HG03095 (cell line): ENCODE results near the gene CRTC1.

Experiments
- ATAC-seq: cut with Tn5 transposase; IDR thresholded peaks from one replicate; pipeline ENCODE4 v1.9.1; 2021; ENCODE audit warnings: moderate library complexity; ENCODE audit not compliant: unreplicated experiment

Gene CRTC1

DNA sequence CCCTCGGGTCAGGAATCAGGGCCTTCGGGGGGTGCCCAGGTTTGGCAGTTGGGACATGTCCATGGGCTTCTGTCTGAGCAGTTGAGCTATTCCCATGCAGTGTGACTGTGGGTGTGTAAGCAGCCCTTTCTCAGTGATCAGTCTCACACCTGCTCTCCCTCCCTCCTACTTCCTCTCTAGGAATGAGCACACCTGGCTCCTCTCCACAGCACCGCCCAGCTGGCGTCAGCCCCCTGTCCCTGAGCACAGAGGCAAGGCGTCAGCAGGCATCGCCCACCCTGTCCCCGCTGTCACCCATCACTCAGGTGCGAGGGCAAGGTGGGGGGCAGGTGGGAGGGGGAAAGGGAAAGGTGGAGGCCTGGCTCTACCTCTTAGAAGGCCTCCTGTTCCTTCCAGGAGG lies 81.7 kb downstream of the CRTC1 start:
- ATAC-seq: no peak

DNA sequence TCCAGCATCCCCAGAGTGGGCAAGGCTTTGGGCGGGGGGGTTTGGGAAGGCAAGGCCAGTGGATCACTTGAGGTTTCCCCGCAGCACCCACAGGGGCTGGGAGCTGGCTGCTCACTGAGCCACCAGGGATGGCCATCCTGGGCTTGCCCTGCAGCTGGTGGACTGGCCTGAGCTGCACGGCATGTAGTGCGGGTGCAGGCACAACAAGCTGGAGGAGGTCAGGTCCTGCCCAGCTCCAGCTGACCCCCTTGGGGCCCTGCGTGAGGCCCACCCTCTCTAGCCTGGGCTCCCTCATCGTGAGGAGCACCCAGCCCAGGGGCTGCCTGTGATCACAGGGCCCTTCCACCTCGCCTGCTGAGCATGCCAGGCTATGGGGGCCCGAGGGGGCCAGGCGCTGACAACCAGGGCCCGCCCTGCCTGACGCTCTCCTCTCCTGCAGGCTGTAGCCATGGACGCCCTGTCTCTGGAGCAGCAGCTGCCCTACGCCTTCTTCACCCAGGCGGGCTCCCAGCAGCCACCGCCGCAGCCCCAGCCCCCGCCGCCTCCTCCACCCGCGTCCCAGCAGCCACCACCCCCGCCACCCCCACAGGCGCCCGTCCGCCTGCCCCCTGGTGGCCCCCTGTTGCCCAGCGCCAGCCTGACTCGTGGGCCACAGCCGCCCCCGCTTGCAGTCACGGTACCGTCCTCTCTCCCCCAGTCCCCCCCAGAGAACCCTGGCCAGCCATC lies 84.7 kb downstream of the CRTC1 start:
- ATAC-seq: no peak

DNA sequence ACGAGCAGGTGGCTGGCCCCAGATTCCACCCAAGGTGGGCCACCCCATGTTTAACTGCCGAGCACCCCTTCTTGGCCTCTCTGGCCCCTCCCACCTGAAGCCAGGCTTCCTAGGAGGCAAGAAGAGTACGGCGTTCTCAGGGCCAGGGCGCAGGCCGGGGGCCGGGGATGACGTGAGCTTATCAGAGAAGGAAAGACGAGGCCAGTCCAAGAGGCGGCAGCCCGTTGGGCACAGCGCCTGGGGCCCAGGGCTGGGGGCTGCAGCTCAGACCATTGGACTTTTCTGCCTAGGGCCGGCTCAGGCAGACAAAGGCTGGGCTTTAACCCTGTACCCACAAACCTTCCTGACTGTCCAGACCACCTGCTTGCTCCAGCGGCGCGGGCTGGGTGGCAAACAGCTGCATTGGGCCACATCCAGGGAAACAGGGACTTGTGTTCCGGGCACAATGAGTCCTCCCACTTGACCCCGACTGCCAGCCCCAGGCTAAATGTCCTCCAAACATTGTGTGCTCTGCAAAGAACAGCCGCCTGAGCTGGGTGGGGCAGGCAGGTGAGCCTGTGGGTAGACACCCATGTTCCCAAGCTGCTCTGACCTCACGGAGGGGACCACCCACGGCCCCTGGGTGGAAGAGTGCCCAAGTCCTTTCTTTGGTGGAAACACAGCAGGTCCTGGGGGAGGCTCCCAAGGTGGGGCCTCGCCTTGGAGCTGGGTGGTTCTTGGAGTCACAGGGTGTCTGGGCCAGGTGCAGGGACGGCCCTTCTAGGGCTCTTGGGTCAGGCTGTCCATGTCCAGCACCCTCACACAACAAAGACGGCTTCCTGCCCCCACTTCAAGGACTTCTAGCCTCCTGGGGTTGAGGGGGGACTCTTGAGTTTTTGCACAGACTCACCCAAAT lies 85.8 kb downstream of the CRTC1 start:
- ATAC-seq: no peak

DNA sequence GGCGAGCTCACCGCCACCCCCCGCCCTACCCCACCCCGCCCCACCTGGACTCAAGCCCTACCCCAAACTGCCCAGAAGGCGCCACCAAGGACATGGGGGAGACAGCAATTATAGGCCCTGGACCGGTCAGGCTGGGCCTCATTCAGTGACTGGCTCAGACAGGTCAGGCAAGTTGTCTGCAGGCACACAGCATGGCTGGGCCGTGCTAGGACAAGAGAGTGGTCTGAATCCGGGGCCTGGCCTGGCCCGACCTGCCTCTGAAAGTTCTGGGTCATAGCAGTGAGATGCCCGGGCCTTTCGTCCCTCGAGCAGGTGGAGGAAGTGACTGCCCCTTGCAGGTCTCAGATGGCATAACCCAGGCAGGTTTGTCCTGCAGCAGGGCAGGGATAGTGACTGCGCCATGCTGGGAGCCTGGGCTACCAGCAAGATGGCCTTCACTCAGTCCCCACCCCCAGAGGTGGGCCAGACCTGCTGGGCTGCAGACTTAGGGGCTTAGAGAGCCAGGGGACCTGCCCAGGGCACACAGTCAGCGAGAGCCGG lies 86.6 kb downstream of the CRTC1 start:
- ATAC-seq: no peak

DNA sequence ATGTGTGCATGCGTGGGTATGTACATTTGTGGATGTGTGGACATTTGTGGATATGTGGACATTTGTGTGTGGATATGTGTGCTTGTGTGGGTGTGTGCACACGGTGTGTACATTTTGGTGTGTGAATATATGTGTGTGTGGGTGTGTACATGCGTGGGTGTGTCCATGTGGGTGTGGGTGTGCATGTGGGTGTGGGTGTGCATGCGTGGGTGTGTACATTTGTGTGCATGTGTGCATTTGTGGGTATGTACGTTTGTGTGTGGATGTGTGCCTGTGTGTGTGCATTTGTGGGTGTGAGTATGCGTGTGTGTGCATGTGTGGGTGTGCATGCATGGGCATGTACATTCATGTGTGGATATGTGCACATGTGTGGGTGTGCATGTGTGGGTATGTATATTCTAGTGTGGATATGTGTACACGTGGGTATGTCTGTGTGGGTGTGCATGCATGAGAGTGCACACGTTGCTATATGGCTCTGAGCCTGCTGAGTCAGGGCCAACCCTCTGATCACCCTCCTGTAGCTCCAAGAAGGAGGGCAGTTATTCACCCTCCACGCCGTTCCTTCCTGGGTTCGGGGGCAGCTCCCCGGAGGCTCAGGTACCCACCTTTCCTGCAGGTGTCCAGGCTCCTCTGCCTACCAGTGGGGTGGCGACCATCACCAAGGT lies 87.3 kb downstream of the CRTC1 start:
- no peak for ATAC-seq

DNA sequence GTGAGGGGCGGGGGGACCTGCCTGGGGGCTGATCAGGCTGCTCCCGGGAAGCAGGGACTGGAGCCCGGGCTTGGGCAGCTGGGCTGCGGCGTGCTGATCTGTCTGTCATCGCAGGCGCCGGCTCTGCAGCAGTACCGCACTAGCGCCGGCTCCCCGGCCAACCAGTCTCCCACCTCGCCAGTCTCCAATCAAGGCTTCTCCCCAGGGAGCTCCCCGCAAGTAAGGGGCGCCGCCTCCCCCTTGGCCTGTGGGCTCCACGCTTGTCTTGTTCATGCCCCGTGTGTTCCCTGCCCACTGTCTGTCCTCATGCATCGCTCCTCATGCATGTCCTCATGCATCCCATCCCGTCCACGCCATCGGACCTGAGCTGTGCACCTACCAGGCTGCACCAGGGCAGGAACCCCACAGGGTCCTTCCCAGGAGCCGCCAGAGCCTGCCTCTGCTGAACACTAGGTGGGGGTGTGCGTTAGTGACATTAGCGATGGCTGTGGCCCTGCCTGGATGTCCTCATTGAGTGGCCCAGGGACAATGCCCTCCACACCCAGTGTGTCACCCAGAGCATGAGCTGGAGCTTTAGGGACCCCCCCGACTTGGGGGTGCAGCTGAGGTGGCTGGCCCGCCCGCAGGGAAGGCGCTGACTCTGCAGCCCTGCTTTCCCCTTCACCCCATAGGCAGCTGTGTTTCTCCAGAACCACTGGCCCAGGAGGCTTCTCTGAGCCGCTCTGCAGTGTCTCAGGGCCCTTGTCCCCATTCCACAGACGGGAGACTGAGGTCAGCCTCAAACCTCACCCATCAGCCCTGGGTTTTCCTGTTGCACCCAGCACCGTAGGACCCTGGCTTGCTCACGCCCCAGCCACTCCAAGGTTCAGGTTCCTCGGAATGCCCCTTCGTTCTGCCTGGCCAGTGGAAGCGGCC lies 88.1 kb downstream of the CRTC1 start:
- no peak for ATAC-seq

DNA sequence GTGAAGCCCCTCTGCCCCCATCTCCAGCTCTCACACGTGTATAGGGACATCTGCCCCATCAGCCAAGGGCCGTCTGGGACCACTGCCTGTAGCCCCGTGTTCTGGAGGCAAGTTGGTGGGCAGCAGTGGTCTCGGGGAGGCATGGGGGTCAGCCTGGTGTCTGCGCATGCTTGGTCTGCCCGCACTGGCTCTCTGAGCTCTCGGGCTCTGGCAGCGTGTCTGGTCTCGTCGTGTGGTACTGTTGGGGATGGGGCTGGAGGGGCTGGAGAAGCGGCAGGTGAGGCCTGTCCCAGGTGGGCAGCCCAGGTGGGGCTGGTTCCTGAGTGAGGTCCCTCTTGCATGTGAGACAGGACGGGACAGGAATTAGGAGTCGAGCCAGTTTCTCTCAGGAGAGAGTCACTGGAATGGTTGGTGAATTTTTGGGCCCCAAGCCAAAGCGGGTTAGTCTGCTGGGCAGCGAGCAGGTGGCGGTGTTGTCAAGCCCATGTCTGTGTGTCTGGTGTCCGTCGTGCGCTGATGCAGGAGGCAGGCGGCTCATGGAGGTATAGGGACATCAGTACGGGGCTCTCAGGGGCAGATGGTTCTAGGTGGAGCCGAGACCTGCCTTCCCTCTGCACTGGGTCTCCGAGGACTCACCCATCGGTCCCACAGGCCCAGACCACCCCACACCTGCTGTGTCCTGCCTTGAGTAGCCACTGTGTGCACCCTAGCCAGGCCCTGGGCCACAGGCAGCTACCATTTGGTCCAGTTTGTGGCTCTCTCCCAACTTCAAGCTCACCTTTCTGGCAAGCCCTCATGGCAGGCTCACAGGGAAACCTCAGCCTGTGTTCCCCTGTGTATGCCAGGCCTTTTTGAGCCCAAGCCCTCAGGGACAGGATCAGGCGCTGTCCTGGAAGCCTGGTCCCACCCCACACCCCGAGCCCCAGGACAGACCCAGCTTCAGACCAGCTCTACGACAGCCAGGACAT lies 89.4 kb downstream of the CRTC1 start:
- ATAC-seq: no peak

DNA sequence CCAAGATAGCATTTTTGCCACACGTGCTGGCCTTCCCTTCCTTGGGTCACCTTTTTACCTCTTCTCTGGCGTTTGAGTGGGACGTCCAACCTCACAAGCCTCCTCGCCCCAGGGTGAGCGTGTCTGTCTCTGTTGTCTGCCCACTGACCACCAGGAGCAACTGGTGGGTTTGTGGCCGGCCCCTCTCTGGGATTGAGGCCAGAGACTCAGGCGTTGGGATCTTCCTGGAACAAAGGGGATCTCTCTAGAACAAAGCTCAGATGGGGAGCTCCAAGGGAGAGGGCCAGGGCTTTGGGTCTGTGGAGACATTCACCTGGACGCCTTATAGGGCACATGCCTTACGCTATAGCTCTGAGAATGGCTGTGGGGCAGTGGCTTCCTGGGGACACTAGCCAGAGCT lies 90.2 kb downstream of the CRTC1 start:
- ATAC-seq: no peak

DNA sequence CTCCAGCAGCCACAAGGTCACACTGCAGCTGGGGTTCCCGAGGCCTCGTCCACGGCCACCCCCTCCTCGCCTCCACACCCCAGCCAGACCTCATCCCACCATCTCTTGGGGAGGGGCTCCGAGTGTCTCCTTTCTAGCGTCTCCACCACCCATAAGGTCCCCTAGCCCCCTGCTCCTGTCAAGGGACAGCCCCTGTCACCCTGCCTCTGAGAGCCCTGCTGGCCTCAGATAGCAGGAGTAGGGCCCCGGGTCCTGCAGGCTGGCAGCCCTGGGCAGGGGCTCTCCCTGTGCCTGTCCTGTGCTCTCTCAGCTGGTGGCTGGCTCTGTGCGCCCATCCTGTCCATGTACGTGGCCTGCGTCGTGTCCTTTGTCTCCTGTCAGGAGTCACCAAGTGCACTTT lies 90.6 kb downstream of the CRTC1 start:
- ATAC-seq: no peak

DNA sequence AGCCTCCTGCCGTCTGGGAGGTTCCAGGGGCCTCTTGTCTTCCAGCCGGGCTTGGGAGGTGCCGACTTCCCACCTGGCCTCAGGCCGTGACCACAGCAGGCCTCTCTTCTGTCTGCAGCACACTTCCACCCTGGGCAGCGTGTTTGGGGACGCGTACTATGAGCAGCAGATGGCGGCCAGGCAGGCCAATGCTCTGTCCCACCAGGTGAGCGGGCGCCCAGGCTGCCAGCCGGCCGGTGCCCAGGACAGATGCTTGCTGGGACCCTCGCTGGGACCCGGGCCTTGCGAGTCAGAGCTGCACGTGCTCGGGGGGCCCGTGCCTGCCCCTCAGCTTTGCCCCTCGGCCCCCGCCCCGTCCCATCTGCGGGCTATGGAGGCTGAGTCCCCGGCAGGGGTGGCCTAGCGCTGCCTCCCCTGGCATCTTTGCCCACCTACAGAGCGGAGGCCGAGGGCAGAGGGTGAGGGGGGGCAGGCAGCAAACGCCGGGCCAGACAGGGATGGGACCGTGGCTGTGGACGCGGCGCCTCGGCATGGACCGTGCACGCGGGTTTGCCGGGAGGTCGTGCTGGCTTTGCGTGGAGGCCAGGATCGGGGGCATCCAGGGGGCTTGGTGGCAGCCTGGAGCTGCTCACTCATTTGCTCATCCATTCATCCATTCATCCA lies 91.4 kb downstream of the CRTC1 start:
- ATAC-seq: no peak

DNA sequence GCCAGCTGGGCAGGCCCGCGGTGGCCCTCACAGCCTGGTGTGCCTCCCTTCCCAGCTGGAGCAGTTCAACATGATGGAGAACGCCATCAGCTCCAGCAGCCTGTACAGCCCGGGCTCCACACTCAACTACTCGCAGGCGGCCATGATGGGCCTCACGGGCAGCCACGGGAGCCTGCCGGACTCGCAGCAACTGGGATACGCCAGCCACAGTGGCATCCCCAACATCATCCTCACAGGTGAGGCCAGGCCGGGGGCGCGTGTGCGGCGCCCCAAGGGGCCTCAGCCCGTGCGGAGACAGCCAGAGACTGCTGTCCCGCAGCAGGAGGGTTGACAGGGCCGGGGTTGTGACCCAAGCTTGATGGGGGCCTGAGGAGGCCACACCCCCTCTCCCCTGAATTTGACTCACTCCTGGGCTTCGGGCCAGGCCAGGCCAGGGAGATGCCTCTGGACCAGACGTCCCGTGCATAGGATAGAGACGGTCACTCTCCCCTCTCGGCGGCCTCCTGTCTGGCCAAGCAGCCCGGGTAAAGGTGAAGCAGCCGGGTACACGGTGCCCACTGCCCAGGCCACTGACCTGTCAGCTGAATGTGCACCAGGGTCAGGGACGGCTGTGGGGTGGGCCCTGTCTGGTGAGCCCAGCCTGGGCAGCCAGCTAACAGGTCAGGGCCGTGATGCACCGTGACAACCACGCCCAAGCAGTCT lies 92.3 kb downstream of the CRTC1 start:
- no peak for ATAC-seq

DNA sequence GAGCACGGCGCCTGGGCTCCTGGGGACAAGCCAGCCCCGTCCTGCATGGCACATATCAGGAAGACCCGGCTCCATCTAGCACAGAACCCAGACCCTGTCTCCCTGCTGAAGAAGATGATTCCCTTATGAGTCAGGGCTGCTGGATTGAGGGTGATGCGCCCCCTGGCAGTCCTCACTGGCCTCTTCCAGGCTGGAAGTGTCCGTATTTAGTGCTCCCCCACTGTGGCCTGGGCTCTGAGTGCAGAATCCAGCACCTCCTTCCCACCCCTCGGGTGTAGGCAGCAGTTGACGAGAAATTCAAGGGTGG lies 92.8 kb downstream of the CRTC1 start:
- no peak for ATAC-seq

DNA sequence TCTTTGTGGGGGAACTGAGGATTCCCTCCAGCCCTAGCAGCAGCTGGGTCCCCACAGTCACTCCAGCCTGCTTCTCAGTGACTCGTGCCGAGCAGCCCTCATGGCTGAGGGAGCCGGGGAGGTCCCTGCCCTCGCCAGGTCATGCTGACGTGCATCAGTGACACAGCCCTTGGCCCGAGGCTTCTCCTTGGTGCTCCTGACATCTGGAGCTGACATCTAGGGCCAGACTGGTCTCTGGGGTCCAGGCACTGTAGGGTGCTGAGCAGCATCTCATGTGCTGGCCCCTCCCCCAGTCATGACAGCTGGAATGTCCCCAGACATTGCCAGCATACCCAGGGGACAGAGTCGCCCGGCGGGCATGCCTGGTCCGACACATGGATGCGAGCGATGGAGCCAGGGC lies 93.3 kb downstream of the CRTC1 start:
- no peak for ATAC-seq

DNA sequence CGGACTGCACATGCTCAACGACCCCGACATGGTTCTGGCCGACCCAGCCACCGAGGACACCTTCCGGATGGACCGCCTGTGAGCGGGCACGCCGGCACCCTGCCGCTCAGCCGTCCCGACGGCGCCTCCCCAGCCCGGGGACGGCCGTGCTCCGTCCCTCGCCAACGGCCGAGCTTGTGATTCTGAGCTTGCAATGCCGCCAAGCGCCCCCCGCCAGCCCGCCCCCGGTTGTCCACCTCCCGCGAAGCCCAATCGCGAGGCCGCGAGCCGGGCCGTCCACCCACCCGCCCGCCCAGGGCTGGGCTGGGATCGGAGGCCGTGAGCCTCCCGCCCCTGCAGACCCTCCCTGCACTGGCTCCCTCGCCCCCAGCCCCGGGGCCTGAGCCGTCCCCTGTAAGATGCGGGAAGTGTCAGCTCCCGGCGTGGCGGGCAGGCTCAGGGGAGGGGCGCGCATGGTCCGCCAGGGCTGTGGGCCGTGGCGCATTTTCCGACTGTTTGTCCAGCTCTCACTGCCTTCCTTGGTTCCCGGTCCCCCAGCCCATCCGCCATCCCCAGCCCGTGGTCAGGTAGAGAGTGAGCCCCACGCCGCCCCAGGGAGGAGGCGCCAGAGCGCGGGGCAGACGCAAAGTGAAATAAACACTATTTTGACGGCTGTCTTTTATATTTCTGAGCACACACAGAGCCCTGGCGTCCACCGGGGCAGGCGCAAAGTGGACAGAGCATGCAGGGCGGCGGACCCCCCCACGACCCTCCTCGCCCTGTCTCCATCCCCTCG lies 94.0 kb downstream of the CRTC1 start:
- no peak for ATAC-seq

DNA sequence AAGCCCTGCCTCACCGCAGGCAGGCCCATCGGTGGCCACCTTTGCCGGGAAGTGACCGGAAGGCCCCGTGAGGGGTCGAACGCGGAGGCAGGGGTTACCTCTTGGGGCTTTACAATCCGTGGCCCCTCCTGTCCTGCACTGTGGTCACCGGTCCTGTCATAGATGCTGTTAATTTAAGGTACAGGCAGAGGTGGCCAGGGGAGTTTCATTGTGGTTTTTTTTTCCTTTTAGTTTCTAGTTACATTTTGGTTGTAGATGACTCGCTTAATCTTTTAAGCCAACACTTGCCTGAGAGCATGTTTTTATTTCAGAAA lies 94.6 kb downstream of the CRTC1 start:
- ATAC-seq: no peak

DNA sequence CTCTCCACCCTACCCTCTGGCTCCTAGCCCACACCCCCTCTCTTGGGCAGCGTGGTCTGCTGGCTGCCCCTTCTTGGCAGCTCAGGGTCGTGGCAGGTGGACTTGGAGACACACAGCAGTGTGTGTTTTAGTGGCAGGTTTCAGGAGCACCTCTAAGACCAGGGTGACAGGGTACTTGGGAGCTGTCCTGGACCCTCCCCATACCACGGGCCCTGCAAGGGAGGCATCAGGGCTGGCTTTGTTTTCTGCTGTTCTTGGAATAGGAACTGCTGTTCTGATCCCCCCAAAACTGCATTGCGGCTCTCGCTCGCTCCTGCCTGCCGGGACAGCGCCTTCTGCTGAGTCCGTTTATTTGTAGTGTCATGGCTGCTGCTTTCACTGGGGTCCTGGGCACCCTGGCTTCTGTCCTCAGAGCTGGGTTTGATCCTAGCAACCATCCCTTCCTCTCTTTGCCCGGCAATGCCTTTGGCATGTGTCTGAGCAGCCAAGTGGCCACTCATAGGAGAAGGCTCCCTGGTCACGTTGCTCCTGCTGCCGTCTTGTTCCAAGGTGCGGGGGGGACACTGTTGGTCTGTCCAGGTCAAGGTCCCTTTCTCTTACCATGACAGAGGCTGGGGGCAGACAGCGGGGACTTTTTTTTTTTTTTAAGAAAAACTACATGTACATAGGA lies 95.5 kb downstream of the CRTC1 start:
- ATAC-seq: no peak

DNA sequence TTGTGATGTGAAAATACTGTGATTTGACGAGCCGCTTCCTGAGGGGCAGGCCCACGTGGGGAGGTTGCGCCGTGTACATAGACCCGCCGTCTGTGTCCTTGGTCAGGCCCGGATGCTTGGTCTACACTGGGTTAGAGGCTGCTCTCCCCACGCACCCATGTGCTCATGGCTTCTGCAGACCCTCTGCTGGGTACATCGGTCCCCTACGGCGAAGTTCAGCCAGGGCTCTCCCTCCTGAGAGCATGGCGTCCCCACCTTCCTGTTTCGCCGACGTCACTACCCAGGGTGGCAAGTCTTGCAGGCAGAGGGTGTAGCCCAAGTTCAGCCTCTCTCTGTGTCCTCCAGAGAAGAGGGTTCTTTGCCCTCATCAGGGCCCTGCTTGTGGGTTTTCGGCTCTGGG lies 96.6 kb downstream of the CRTC1 start:
- ATAC-seq: no peak
